RWPE1 (cell line): ENCODE data around the gene TRNP1.
"Not testable (repeated sequence)": the region's sequence is repeated elsewhere in the genome, so short reads cannot be mapped to it uniquely, and the experiment has no call there.

ENCODE experiments used
- CTCF ChIA-PET: fragments of 350-600 bp; sonication (Branson Sonifier 250); formaldehyde crosslinking; extraction: SDS; loops from one replicate; lab custom pipeline; 2021; lab: Yijun Ruan, JAX
- POLR2A ChIA-PET: fragments of 400-600 bp; formaldehyde crosslinking; extraction: SDS; loops from one replicate; lab custom pipeline; 2020; ENCODE audit warnings: antibody characterized with exemption; ENCODE audit not compliant: low non-redundant PET; lab: Yijun Ruan, JAX
- DNase-seq: peaks from one replicate; pipeline ENCODE4 v3.0.0; 2012; ENCODE audit warnings: low spot score
- H3K27ac ChIP-seq: fragments of 450-650 bp; 2 replicates; pipeline ENCODE4 v1.5.1; 2017
- TF ChIP-seq, protein P1 (sequence below): fragments of 450-650 bp; conservative IDR thresholded peaks from 2 replicates; pipeline ENCODE4 v1.5.1; 2017; ENCODE audit warnings: low read depth, mild to moderate bottlenecking

TRNP1 gene

DNA sequence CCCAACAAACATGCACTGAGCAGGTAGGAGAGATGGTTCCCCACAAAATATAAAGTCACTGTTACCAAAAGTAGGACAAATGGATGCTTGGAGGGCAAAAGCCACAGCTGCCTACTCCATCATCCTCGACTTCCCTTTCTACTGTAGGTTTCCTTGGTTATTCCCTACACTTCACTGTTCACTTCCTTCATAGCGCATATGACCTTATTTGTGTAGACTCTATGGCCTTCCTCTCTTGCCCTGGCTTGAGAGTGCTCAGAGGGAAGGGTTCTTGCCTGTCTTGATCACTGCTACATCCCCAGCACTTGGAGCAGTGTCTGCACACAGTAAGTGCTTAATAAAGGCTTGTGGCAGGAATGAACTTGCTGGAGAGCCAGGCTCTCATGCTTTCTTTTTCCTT lies 14.6 kb upstream of the TRNP1 start:
- DNase-seq, result no peak
- POLR2A ChIA-PET, result interaction anchor here (0.7 kb wide), 1 partner anchor 12 kb away, joined by 4 read pairs; no protein-coding TSS in a partner anchor
- CTCF ChIA-PET, result interaction anchor here (0.7 kb wide), 1 partner anchor 123 kb away, joined by 3 read pairs; no protein-coding TSS in a partner anchor
- H3K27ac ChIP-seq, result no peak overlapping the region
- TF ChIP-seq, protein P1, sequence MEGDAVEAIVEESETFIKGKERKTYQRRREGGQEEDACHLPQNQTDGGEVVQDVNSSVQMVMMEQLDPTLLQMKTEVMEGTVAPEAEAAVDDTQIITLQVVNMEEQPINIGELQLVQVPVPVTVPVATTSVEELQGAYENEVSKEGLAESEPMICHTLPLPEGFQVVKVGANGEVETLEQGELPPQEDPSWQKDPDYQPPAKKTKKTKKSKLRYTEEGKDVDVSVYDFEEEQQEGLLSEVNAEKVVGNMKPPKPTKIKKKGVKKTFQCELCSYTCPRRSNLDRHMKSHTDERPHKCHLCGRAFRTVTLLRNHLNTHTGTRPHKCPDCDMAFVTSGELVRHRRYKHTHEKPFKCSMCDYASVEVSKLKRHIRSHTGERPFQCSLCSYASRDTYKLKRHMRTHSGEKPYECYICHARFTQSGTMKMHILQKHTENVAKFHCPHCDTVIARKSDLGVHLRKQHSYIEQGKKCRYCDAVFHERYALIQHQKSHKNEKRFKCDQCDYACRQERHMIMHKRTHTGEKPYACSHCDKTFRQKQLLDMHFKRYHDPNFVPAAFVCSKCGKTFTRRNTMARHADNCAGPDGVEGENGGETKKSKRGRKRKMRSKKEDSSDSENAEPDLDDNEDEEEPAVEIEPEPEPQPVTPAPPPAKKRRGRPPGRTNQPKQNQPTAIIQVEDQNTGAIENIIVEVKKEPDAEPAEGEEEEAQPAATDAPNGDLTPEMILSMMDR, result no peak

DNA sequence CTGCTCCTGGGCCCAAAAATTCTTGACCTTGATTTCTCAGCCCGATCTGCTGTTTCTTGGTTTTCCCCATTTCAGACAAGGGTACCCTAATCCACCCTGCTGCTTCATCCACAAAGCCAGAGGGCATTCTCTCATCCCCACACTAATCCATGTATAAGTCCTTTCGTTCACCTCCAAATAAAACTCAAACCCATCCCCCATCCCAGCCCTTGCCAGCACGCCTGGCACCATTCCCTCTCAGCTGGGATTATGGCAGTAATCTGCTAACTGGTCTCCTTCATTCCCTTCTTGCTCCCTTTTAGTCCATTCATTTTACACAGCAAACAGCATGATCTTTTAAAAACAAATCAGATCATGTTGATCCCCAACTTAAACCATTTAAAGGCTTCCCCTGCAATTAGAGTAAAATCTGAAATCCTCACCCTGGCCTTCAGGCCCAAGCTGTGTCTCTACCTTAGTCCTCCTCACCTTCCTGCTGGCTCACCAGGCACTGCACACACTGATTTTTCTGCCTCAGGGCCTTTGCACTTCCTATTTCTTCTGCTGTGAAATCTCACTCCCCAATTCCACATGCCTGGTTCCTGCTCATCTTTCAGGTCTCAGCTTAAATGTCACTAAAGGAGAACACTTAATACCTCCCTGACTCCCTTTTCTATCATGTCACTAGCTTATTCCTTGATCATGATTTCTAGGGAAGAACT lies 12.2 kb upstream of the TRNP1 start:
- POLR2A ChIA-PET, result no interaction called here

DNA sequence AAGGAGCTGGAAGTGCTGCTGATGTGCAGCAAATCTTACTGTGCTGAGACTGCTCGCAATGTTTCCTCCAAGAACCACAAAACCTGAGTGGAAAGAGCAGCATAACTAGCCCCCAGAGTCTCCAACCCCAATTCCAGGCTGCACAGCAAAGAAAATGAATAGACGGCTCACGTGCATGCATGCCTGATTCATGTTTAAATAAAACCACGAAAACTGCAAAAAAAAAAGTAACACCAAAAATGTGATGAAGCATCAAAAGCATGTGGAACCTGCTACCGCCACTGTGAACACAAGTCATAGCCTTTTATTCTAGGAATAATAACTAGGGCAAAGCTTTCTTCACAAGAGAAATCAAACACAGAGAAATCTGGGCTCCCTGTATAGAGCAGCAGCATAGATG lies 9.6 kb upstream of the TRNP1 start:
- TF ChIP-seq, protein P1, result no peak
- CTCF ChIA-PET, result interaction anchor here (0.7 kb wide), 1 partner anchor 61 kb away, joined by 6 read pairs; no protein-coding TSS in a partner anchor
- no peak overlapping the region for H3K27ac ChIP-seq
- POLR2A ChIA-PET, result no interaction called here
- DNase-seq, result no peak

More for the DNA sequence above, 12.2 kb upstream of the TRNP1 start:
- CTCF ChIA-PET, result interaction anchor here (1.2 kb wide), 1 partner anchor 90 kb away, joined by 3 read pairs; no protein-coding TSS in a partner anchor
- no peak overlapping the region for H3K27ac ChIP-seq
- no peak for DNase-seq
- TF ChIP-seq, protein P1, result no peak

DNA sequence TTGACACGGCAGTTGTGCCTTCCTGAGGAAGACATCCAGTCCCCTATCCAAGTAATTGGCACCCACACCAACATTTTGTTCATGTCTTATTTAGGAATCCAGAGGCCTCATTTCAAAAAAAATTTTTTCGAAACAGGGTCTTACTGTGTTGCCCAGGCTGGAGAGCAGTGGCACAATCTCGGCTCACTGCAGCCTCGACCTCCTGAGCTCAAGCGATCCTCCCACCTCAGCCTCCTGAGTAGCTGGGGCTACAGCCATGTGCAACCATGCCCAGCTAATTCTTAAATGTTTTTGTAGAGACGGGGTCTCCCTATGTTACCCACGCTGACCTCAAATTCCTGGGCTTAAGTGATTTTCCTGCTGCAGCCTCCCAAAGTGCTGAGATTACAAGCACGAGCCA lies 9.2 kb upstream of the TRNP1 start:
- ChIA-PET CTCF (interaction anchor here (0.7 kb wide), 1 partner anchor 61 kb away, joined by 6 read pairs; no protein-coding TSS in a partner anchor), POLR2A (no interaction called here)
- no peak overlapping the region for H3K27ac ChIP-seq
- no peak for DNase-seq
- TF ChIP-seq, protein P1, result no peak

DNA sequence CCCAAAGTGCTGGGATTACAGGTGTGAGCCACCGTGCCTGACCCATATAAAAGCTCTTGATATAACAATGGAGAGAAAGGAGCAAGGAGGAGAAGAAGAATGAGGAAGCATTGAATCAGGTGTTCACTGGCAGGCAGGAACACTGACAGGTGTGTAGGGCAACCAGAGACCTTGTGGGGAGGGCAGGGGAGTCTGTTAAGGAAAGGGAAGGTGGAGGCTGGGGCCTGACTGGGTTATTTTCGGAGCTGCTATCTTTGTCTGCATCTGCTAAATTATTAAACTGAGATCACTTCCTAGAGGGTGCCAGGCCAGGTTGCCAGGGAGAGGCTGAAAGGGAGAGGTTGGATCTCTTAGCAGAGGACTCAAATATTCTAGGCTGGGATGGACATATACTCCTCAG lies 6.8 kb upstream of the TRNP1 start:
- CTCF ChIA-PET, result no interaction called here
- no peak for DNase-seq

DNA sequence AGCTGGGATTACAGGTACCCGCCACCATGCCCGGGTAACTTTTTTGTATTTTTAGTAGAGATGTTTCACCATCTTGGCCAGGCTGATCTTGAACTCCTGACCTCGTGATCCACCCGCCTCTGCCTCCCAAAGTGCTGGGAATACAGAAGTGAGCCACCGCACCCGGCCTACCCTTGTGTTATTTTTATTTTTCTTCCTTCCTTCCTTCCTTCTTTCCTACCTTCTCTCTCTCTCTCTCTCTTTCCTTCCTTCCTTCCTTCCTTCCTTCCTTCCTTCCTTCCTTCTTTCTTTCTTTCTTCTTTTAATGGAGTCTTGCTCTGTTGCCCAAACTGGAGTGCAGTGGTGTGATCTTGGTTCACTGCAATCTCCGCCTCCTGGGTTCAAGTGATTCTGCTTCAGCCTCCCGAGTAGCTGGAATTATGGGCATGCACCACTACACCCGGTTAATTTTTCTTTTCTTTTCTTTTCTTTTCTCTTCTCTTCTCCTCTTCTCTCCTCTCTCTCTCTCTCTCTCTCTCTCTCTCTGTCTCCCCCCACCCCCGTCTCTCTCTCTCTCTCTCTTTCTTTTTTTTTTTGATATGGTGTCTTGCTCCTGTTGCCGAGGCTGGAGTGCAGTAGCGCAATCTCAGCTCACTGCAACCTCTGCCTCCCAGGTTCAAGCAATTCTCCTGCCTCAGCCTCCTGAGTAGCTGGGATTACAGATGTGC lies 3.9 kb upstream of the TRNP1 start:
- DNase-seq, CTCF ChIA-PET, H3K27ac ChIP-seq: not testable (repeated sequence)
- POLR2A ChIA-PET, result interaction anchor here (0.6 kb wide), 1 partner anchor 170 kb away, joined by 7 read pairs; no protein-coding TSS in a partner anchor

More for the DNA sequence above, 6.8 kb upstream of the TRNP1 start:
- POLR2A ChIA-PET, result no interaction called here
- TF ChIP-seq, protein P1, result no peak
- H3K27ac ChIP-seq, result no peak overlapping the region
